Activated CD8-positive, alpha-beta memory T cell treated with anti-CD3 and anti-CD28 coated beads, Interleukin-2, amount 50 U/mL, for 24 hours (primary cell): ENCODE data around the gene FCN2.

ENCODE experiments used
- DNase-seq: peaks from one replicate; pipeline ENCODE4 v3.0.0-alpha.2; 2020; ENCODE audit errors: extremely low read depth

The FCN2 gene

GRCh38 chr9:134880484-134881312 lies at the start of gene FCN2:
Gene FCN2 (plus strand): TSS chr9:134880810. CDS start chr9:134880822, 12 bp downstream.
- no peak for DNase-seq

GRCh38 chr9:134830926-134831720 lies 49.5 kb upstream of the FCN2 start:
- DNase-seq, result no peak

- no peak for DNase-seq
These were observed 48.1 kb upstream of the FCN2 start for GRCh38 chr9:134832471-134832870.

- no peak for DNase-seq
These were observed 47.2 kb upstream of the FCN2 start for GRCh38 chr9:134833294-134833880.

GRCh38 chr9:134834217-134834956 lies 46.2 kb upstream of the FCN2 start:
- no peak for DNase-seq

- no peak for DNase-seq
These were observed 45.6 kb upstream of the FCN2 start for GRCh38 chr9:134834957-134835419.

- DNase-seq, result no peak
These were observed 45.2 kb upstream of the FCN2 start for GRCh38 chr9:134835448-134835847.

- no peak for DNase-seq
These were observed 44.6 kb upstream of the FCN2 start for GRCh38 chr9:134835987-134836386.

- DNase-seq, result no peak
These were observed 44.1 kb upstream of the FCN2 start for GRCh38 chr9:134836406-134836970.

- no peak for DNase-seq
These were observed 43.1 kb upstream of the FCN2 start for GRCh38 chr9:134837529-134837928.

- DNase-seq, result no peak
These were observed 41.8 kb upstream of the FCN2 start for GRCh38 chr9:134838651-134839454.

- no peak for DNase-seq
These were observed 41.0 kb upstream of the FCN2 start for GRCh38 chr9:134839455-134840125.

- DNase-seq, result no peak
These were observed 40.1 kb upstream of the FCN2 start for GRCh38 chr9:134840511-134840910.

- DNase-seq, result no peak
These were observed 39.3 kb upstream of the FCN2 start for GRCh38 chr9:134841180-134841904.

- DNase-seq, result no peak
These were observed 38.3 kb upstream of the FCN2 start for GRCh38 chr9:134842321-134842720.

- DNase-seq, result no peak
These were observed 36.9 kb upstream of the FCN2 start for GRCh38 chr9:134843740-134844139.

GRCh38 chr9:134844821-134845220 lies 35.8 kb upstream of the FCN2 start:
- no peak for DNase-seq

- DNase-seq, result no peak
These were observed 34.4 kb upstream of the FCN2 start for GRCh38 chr9:134846187-134846586.

GRCh38 chr9:134846699-134847098 lies 33.9 kb upstream of the FCN2 start:
- no peak for DNase-seq
